RPMI7951 (cell line): ENCODE results near the gene LIN7A. TPM values are rescaled to one million over a fixed set of nuclear protein-coding genes. Genes with fewer than 3 reads are reported as not detected.

Source experiments
- DNase-seq: peaks from one replicate; pipeline ENCODE4 v3.0.0-alpha.2; 2012; ENCODE audit warnings: low read depth
- total RNA-seq: library from RNA; depleted of rRNA; stranded (reverse); fragments of >200 nt; shearing (Covaris generic); gene quantifications from 2 replicates; pipeline ENCODE4 v1.2.3, GENCODE V29; 2014; rRNA removed

The LIN7A gene
- total RNA-seq, 1 experiment from 2014 or later, result not detected

- DNase-seq, result no peak
Measured at GRCh38 chr12:80749456-80749855, 188.3 kb downstream of the LIN7A start.

- DNase-seq, result no peak
Measured at GRCh38 chr12:80747800-80748199, 189.9 kb downstream of the LIN7A start.

- no peak for DNase-seq
Measured at GRCh38 chr12:80745851-80746505, 191.8 kb downstream of the LIN7A start.

Other genes with a start within 250 kb of the LIN7A start
- not detected in 2 replicates for gene MYF6, start 230.3 kb downstream of the LIN7A start, total RNA-seq
- not detected in 2 replicates for gene MYF5, start 221.0 kb downstream of the LIN7A start, total RNA-seq
- gene ACSS3, start 140.1 kb upstream of the LIN7A start, total RNA-seq, result 0.10 and 0.12 TPM in 2 replicates